ENCODE data around the gene PTPRG.

GRCh38 chr3:61964566-61964965, 403.2 kb downstream of the PTPRG start:
- TF ChIP-seq EZH2 (IDR thresholded peaks at IDR 0.05) = no peak
- no peak for TF ChIP-seq ZFX (IDR thresholded peaks at IDR 0.05)
- TF ChIP-seq CTCF (IDR thresholded peaks at IDR 0.05 in 2 of 3, conservative IDR thresholded peaks at IDR 0.05 in 1 of 3; ENCODE audit: borderline replicate concordance in 1 of 3, insufficient read depth in 1 of 3, low read depth in 2 of 3, low read length in 2 of 3) = no peak
- no peak for TF ChIP-seq ZNF274 (IDR thresholded peaks at IDR 0.05; ENCODE audit: low read depth, low read length)
- no peak for TF ChIP-seq MAX (IDR thresholded peaks at IDR 0.05)
- no peak for TF ChIP-seq SIN3A (IDR thresholded peaks at IDR 0.05; ENCODE audit: low read depth)
- TF ChIP-seq YY1 (IDR thresholded peaks at IDR 0.05; ENCODE audit: extremely low read depth, insufficient replicate concordance, low read depth, low read length) = no peak
- no peak for TF ChIP-seq CEBPB (IDR thresholded peaks at IDR 0.05; ENCODE audit: low read depth)
- no peak for TF ChIP-seq REST (IDR thresholded peaks at IDR 0.05; ENCODE audit: low read depth)
- TF ChIP-seq RAD21 (IDR thresholded peaks at IDR 0.05; ENCODE audit: low read depth) = no peak
- no peak for TF ChIP-seq POLR2AphosphoS5 (IDR thresholded peaks at IDR 0.05; ENCODE audit: low read depth, low read length)
- no peak for TF ChIP-seq POLR2A (IDR thresholded peaks at IDR 0.05; ENCODE audit: borderline replicate concordance, extremely low read depth, insufficient read depth, insufficient read length)
- no peak for TF ChIP-seq FOSL1 (IDR thresholded peaks at IDR 0.05; ENCODE audit: low read depth)
- TF ChIP-seq ELF1 (IDR thresholded peaks at IDR 0.05; ENCODE audit: borderline replicate concordance, low read depth) = no peak
